ENCODE data around the gene CCDC57.

CCDC57 gene

DNA sequence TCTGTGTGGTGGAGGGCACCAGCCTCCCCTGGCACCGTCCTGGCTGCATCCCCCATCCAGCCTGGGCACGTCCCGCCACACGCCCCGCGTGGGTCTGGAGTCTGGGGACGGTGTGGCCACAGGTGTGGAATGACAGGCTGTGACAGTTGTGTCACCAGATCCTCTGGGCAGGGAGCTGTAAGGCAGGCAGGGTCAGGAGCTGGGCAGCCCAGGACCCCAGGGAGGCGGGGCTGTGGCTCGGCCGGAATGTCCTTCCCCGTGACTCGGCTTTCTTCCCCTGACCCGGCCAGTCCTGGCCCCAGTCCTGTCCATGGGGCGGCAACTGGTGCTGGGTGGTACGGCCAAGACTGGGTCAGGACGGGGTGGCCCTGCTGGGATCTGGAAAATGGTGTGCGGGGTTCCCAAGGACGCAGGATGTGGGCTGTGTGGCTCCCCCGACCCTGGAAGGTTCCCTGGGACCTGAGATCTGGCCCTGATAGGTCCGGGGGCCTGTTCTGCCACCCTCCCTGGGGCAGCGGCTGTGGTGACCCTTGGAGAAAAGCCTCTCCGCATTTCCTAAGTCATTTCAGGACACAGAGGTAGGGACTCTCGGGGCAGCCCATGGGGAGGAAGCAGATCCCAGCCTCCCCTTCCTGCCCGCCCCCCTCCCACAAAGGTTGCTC is 12.9 kb upstream of the CCDC57 start:
- DNase-seq (ENCODE audit: low read depth) = no peak
- TF ChIP-seq, protein P1, sequence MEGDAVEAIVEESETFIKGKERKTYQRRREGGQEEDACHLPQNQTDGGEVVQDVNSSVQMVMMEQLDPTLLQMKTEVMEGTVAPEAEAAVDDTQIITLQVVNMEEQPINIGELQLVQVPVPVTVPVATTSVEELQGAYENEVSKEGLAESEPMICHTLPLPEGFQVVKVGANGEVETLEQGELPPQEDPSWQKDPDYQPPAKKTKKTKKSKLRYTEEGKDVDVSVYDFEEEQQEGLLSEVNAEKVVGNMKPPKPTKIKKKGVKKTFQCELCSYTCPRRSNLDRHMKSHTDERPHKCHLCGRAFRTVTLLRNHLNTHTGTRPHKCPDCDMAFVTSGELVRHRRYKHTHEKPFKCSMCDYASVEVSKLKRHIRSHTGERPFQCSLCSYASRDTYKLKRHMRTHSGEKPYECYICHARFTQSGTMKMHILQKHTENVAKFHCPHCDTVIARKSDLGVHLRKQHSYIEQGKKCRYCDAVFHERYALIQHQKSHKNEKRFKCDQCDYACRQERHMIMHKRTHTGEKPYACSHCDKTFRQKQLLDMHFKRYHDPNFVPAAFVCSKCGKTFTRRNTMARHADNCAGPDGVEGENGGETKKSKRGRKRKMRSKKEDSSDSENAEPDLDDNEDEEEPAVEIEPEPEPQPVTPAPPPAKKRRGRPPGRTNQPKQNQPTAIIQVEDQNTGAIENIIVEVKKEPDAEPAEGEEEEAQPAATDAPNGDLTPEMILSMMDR (IDR thresholded peaks at IDR 0.05; ENCODE audit: insufficient read depth, low read depth, low read length, missing control alignments) = no peak
- H3K4me3 ChIP-seq (ENCODE audit: low read length) = no peak overlapping the region

GRCh38 chr17:82224666-82225065 is 12.0 kb upstream of the CCDC57 start:
- DNase-seq (ENCODE audit: low read depth) = no peak
- TF ChIP-seq, protein P1 (IDR thresholded peaks at IDR 0.05; ENCODE audit: insufficient read depth, low read depth, low read length, missing control alignments) = no peak
- no peak overlapping the region for H3K4me3 ChIP-seq (ENCODE audit: low read length)

DNA sequence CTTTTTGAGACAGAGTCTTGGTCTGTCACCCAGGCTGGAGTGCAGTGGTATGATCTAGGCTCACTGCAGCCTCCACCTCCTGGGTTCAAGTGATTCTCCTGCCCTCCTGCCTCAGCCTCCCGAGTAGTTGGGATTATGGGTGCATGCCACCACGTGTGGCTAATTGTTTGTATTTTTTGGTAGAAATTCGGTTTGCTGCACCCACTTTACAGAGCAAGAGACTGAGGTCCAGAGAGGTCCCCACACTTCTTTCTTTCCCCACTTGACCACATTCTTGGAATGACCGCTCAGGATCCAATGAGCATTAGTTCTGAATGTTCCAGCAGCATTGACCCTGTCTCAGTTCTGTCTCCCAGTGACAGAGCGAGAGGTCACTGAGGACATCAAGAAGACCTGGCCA is 10.9 kb upstream of the CCDC57 start:
- TF ChIP-seq, protein P1 (IDR thresholded peaks at IDR 0.05; ENCODE audit: insufficient read depth, low read depth, low read length, missing control alignments) = no peak
- no peak overlapping the region for H3K4me3 ChIP-seq (ENCODE audit: low read length)
- DNase-seq (ENCODE audit: low read depth) = no peak

- TF ChIP-seq, protein P1 (IDR thresholded peaks at IDR 0.05; ENCODE audit: insufficient read depth, low read depth, low read length, missing control alignments) = no peak
- no peak for DNase-seq (ENCODE audit: low read depth)
- H3K4me3 ChIP-seq (ENCODE audit: low read length) = no peak overlapping the region
Observed at GRCh38 chr17:82222816-82223215, 10.2 kb upstream of the CCDC57 start.

DNA sequence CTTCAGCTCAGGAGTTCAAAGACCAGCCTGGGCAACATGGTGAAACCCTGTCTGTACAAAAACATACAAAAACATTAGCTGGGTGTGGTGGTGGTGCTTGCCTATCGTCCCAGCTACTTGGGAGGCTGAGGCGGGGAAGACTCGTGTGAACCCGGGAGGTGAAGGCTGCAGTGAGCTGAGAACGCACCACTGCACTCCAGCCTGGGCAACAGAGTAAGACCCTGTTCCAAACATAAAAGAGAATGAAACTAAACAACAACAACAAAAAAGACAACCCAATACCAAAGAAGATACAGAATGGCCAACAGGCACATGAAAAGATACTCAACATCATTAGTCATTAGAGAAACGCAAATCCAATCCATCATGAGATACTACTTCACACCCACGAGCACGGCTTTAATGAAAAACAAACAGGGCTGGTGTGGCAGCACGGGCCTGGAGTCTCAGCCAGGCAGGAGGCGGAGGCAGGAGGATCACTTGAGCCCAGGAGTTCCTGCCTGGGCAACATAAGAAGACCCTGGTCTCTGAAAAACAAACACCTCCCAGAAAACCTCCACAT is 8.8 kb upstream of the CCDC57 start:
- DNase-seq (ENCODE audit: low read depth) = no peak
- H3K4me3 ChIP-seq (ENCODE audit: low read length) = no peak overlapping the region
- TF ChIP-seq, protein P1 (IDR thresholded peaks at IDR 0.05; ENCODE audit: insufficient read depth, low read depth, low read length, missing control alignments) = no peak

GRCh38 chr17:82219753-82220709 is 7.4 kb upstream of the CCDC57 start:
- TF ChIP-seq, protein P1 (IDR thresholded peaks at IDR 0.05; ENCODE audit: insufficient read depth, low read depth, low read length, missing control alignments) = no peak
- H3K4me3 ChIP-seq (ENCODE audit: low read length) = no peak overlapping the region
- no peak for DNase-seq (ENCODE audit: low read depth)

Measured in epithelial cell of esophagus (primary cell).